HL-60 (cell line): ENCODE data around the gene CD163L1.
"Not testable (repeated sequence)": the region's sequence is repeated elsewhere in the genome, so short reads cannot be mapped to it uniquely, and the experiment has no call there.

Experiments
- DNase-seq, 2 experiments: peaks; one replicate each; pipeline ENCODE4 v3.0.0-alpha.2; 2010 to 2020; ENCODE audit warnings: low read depth in 1 of 2, low spot score in 1 of 2
- H3K27ac ChIP-seq: fragments of 250-450 bp; sonication (Bioruptor Pico); replicated peaks from 2 replicates; pipeline ENCODE4 v1.5.1; 2020; ENCODE audit warnings: mild to moderate bottlenecking, moderate library complexity
- H3K27me3 ChIP-seq: fragments of 250-450 bp; sonication (Bioruptor Pico); 2 replicates; pipeline ENCODE4 v1.5.1; 2021; ENCODE audit warnings: mild to moderate bottlenecking, moderate library complexity; ENCODE audit not compliant: insufficient read depth, poor library complexity, severe bottlenecking
- H3K4me3 ChIP-seq: replicated peaks from 2 replicates; pipeline ENCODE4 v1.5.1; 2011; ENCODE audit warnings: mild to moderate bottlenecking, control low read depth, low read length; ENCODE audit not compliant: insufficient read depth
- CTCF ChIP-seq: IDR thresholded peaks from one replicate; pipeline ENCODE4 v1.5.1; 2011; ENCODE audit warnings: low read length, control low read depth, inconsistent platforms; ENCODE audit not compliant: insufficient read depth
- GABPA ChIP-seq: IDR thresholded peaks from 2 replicates; pipeline ENCODE4 v1.6.1; 2012; ENCODE audit warnings: low read depth
- POLR2AphosphoS5 ChIP-seq: IDR thresholded peaks from 2 replicates; pipeline ENCODE4 v1.6.1; 2012; ENCODE audit warnings: low read depth
- SPI1 ChIP-seq: IDR thresholded peaks from 2 replicates; pipeline ENCODE4 v1.6.1; 2012; ENCODE audit warnings: low read depth, mild to moderate bottlenecking, borderline replicate concordance
- TF ChIP-seq, protein P1 (sequence below): IDR thresholded peaks from 2 replicates; pipeline ENCODE4 v1.6.1; 2012; ENCODE audit warnings: low read depth; ENCODE audit not compliant: insufficient replicate concordance

Gene CD163L1

GRCh38 chr12:7344833-7345606 is 98.9 kb downstream of the CD163L1 start:
- peak; percentile 67 for TF ChIP-seq SPI1
- TF ChIP-seq, protein P1, sequence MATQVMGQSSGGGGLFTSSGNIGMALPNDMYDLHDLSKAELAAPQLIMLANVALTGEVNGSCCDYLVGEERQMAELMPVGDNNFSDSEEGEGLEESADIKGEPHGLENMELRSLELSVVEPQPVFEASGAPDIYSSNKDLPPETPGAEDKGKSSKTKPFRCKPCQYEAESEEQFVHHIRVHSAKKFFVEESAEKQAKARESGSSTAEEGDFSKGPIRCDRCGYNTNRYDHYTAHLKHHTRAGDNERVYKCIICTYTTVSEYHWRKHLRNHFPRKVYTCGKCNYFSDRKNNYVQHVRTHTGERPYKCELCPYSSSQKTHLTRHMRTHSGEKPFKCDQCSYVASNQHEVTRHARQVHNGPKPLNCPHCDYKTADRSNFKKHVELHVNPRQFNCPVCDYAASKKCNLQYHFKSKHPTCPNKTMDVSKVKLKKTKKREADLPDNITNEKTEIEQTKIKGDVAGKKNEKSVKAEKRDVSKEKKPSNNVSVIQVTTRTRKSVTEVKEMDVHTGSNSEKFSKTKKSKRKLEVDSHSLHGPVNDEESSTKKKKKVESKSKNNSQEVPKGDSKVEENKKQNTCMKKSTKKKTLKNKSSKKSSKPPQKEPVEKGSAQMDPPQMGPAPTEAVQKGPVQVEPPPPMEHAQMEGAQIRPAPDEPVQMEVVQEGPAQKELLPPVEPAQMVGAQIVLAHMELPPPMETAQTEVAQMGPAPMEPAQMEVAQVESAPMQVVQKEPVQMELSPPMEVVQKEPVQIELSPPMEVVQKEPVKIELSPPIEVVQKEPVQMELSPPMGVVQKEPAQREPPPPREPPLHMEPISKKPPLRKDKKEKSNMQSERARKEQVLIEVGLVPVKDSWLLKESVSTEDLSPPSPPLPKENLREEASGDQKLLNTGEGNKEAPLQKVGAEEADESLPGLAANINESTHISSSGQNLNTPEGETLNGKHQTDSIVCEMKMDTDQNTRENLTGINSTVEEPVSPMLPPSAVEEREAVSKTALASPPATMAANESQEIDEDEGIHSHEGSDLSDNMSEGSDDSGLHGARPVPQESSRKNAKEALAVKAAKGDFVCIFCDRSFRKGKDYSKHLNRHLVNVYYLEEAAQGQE: no peak
- Histone ChIP-seq H3K4me3 (no peak overlapping the region), H3K27ac (no peak overlapping the region), H3K27me3 (no peaks in the 10 kb centered on the region)
- DNase-seq: peak in 1 of 2 experiments; percentile 28

- no peak for DNase-seq
- Histone ChIP-seq H3K27me3 (no peaks in the 10 kb centered on the region), H3K4me3 (no peak overlapping the region), H3K27ac (no peak overlapping the region)
- TF ChIP-seq, protein P1: no peak
- TF ChIP-seq POLR2AphosphoS5 (no peak), SPI1 (no peak), CTCF (no peak), GABPA (no peak)
These were observed 104.3 kb downstream of the CD163L1 start for GRCh38 chr12:7339675-7340074.

- not testable (repeated sequence) for H3K27me3 ChIP-seq, H3K27ac ChIP-seq, H3K4me3 ChIP-seq, DNase-seq
These were observed 106.2 kb downstream of the CD163L1 start for GRCh38 chr12:7337790-7338189.

DNA sequence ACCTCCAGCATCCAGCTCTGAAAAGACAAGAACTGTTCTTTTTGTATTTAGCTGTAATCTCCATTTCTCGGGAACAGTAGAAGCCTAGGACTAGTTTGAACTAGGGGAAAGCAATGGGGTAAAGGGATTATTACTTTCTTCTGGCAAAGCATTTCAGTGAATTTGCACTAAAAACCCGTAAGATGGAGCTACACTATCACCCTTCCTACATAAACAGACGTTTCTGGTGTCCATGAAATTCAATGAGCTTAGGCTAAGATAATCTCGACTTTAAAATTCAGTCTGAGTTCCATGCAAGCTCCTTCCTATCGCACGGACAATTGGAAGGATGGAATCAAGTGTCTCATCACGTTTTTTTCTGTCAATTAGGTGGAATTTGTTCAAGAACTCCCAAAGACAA is 116.0 kb downstream of the CD163L1 start:
- Histone ChIP-seq H3K27ac (no peak overlapping the region), H3K4me3 (no peak overlapping the region), H3K27me3 (peaks cover 8% of the 10 kb centered on the region)
- no peak for DNase-seq
- TF ChIP-seq, protein P1: no peak
- TF ChIP-seq GABPA (no peak), SPI1 (no peak), CTCF (no peak), POLR2AphosphoS5 (no peak)
